HG03460 (cell line): ENCODE data around the gene AKIRIN2.

Experiments used
- ATAC-seq: cut with Tn5 transposase; IDR thresholded peaks from one replicate; pipeline ENCODE4 v1.9.1; 2021; ENCODE audit not compliant: unreplicated experiment

AKIRIN2 gene

DNA sequence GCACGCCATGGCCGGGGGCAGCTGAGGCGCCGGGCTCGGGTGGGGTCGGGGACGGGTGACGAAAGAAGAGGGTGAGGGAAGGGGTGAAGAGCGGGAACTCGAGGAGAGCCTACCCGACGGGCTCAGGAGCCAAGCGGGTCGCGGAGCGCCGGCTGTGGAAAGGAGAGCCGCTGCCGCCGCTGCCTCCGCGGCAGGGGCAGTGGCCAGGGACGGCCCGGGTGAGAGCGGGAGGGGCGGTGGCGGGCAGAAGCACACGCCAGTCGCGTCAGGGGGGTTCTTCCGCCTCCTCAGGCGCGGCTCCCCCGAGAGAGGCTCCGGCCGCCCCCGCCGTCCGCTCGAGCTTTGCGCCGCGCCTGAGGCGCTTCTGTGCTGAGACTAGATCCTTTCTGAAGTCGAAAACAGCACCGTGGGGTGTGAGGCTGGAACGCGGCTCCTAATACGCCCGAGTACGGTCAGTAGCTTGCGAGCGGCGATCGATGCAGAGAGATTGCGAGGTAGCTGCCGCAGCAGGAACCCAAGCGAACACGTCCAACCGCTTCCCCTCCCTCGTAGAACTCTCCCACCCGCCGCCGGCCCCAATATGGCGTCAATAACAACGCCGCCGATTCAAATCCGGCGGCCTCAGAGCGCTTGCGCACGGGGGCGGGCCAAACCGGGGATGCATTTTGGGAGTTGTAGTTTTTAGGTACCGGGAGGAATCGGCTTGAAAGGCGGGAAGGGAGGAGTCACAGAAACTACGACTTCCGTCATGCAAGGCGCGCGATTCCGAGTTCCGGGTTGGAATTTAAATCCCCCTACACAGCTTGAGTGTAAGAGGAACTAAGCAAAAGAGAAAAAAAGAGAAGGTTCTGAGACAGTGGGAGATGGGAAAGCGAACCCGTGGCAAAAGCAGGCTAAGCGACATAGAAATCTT is at the start of gene AKIRIN2:
AKIRIN2 (minus strand) TSS at position 558 of the 913 bp plus-strand sequence; CDS start at position 9, 549 bp downstream.
- peak; percentile 68 for ATAC-seq

DNA sequence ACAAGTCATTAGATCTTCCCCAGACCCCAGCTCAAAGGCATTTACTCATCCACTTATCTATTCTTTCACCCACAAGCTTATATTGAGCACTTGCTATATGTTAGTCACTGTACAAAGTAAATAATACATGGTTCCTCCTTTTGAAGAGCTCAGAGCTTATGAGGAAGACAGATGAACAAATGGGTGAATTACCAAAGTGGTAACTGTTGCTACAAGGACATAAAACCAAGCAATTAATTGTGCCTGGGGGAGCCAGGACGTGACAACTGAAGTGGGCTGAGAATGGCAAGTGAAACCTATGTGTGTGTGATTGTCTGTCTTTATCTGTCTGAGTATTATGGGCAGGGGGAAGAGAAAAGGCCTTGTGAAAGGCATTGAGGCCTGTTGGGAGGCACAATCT is 45.6 kb upstream of the AKIRIN2 start:
- ATAC-seq, result no peak

DNA sequence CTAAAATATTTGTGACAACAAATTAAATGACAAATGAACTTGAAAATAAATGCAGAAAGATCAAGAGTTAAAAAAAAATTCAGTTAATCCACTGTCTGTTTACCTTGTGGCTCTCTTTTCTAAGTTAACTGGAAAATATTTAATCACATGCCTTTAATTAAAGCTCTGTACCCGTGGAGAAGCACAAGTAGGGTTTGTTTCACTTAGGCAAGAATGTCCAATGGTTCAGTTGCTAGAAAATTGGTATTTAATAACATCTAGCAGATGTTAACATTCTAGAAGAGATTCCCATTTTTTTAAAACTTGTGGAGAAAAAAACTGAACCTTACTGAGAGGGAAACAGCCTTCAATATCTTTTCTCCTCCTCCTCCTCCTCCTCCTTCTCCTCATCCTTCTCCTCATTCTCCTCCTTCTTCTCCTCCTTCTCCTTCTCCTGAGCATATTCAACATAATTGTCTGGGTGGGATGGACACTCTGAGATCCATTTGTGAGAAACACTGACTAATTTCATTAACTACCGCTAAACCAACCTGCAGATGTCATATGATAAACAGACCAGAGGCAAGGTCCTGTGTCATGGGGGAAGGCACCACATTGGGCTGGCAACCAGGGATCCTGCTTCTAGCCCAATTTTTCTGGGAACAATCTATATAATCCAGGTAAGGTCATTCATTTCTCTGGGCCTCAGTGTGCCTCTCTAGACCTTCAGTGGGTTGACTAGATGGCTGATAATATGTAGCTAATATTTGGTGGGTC is 44.1 kb upstream of the AKIRIN2 start:
- ATAC-seq, result no peak

DNA sequence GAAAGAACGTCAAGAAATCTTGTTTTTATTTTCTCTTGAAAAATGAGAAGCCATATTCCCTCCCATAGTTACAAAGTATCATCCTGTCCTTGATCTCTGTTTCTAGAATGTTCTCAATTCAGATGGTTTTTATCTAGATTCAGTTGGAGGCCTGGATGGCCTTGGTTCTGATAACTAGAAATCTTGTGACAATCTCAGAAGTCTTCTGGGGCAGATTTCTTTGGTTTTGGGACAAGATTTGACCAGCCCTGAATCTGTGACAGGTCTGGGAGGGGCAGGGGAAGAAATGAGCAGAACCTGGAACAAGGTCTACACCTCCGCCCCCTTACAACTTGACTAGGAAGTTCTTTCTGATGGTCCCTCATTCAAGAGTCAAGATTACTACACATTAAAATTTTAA is 41.4 kb upstream of the AKIRIN2 start:
- no peak for ATAC-seq

DNA sequence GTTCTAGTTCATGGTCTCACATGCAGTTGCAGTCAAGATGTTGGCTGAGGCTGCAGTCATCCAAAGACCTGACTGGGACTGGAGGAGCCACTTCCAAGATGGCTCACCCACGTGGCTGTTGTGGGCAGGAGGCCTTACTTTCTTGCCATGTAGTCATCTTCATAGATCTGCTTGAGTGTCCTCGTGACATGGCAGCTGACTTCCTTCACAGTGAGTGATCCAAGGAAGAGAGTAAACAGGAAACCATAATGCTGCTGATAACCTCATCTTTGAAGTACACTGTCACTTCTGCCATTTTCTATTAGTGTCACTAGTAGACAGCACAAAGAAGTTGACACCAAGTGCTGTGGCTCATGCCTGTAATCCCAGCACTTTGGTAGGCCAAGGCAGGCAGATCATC is 40.1 kb upstream of the AKIRIN2 start:
- ATAC-seq, result peak; percentile 74

DNA sequence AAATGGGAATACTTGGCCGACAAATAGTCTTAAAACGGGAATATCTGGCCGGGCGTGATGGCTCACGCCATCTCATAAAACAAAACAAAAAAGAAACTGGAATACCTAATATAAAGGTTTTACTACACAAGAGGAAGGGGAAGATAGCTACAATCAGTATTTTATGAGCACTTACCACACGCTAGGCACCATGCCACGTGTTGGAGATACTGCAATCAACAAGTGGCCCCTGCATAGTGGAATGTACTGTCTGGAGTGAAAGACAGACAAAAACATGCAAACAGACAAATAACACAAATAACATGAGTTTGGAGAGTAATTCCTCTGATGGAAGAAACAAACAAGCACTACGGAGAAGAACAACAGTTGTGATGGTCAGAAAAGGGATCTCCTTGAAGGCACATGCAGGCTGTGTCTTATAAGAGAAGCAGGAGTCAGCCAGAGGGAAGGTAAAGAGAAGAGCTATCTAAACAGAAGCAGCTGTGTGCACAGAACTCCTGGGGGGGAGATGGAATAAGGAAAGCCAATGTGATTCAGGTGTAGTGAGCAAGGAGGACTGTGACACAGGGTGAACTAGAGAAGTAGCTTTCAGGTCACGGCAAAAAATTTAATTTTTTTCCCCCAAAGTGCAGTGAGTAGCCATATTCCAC is 39.1 kb upstream of the AKIRIN2 start:
- no peak for ATAC-seq

DNA sequence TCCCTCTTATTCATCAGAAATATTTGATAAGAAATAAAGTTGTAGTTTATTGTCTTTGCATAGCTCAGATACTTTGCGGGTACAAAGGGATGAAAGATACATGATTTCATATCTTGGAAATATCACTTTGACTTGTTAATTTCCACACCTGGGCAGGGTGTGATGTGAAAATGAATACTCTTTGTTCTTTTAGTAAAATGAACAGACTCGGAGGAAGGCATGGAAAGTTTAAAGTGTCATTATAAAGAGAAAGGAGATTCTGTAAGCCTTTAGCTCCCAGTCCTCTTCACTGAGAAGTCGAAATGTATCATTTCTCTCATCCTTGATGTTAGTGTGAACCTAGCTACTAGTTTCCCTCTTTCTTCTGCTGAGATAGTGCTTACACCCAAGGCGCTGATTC is 36.7 kb upstream of the AKIRIN2 start:
- no peak for ATAC-seq

DNA sequence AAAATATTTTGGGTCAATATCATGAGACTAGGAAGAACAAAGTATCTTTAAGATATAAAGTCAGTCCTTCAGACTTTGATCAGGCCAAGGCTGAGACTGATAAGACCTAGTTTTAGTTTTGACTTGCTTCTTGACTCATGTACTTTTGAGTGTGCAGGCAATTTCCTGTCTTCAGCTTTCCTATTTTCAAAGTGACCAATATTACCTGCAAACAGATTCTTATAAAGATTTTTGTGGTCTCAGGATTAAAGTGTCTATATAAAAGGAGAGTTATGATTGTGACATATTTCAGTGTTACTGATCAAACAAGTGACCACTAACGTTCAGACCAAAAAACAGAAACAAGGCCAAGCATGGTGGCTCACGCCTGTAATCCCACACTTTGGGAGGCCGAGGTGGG is 36.0 kb upstream of the AKIRIN2 start:
- ATAC-seq, result no peak

DNA sequence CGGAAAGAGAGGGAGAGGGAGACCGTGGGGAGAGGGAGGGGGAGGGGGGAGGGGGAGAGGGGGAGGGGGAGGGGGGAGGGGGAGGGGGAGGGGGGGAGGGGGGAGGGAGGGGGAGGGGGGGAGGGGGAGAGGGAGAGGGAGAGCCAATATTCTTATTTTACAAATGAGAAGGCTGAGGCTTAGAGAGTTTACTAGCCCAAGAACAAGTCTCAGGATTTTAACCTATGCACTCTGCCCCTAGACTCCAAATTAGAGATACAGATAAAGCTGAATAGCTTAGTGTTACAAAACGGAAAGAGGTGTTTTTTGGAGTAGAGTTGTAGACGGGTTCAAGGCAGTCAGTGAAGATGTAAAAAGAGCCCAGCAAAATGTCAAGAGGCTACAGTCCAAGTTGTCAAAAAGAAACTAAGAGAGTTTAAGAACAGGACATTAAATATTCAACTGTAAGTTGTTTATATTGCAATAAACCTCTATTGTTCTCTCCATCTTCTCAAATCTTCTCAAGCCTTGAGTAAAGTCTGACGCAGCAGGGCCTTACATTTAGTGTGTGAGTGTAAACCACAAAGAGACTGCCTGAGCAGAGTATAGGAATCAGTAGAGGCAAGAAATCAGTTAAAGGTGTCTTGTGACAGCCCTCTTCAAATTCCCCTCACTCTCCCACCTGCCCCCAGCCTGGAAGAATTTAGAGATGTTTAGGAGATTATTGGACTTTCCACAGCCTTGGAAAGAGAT is 34.9 kb upstream of the AKIRIN2 start:
- ATAC-seq, result no peak

DNA sequence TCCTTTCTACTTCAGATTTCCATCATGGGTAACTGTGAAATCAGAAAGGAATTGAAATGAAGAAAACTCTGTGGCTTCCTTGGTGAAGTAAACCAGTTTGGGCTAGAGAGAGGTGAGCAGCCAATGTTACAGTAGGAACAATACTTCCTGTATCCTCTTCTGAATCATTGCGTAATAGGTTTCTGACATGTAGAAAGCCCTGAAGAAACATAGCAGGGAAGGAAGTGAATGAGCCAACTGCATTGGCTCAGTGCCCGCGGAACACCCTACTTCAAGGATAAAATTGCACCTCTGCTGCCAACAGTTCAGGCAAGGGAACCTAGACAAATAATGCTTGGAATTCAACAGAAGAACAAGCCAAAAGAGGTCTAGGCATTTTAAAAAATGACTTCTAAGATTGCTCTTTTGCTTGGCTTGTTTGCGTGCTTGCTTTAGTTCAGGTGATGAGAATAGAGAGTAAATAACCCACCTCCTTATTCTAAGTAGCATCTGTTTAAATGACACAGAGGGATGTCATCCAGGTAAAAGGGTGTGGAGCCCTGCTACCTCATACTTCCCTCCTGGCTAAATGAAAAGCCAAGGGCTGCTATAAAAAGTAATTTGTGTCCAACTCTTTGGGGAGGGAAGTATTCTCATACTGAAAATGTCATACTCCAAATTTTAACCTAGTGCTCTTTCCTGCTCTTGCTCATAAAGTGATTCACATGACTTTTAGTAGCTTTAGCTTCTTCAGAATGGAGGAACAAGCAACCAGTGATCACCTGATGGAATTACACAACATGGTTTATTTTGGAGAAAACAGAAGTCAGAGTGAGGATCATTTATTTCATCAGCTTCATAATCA is 30.0 kb upstream of the AKIRIN2 start:
- peak; percentile 78 for ATAC-seq

DNA sequence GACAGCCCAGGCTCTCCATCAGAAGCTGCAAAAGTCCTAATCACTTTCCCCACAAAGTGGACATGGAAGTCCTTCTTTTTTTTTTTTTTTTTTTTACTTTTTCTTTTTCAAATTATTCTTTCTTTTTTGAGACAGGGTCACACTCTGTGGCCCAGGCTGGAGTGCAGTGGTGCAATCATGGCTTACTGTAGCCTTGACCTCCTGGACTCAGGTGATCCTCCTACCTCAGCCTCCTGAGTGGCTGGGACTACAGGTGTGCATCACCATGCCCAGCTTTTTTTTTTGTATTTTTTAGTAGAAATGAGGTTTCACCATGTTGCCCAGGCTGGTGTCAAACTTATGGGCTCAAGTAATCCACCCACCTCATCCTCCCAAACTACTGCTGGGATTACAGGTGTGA is 29.0 kb upstream of the AKIRIN2 start:
- no peak for ATAC-seq

DNA sequence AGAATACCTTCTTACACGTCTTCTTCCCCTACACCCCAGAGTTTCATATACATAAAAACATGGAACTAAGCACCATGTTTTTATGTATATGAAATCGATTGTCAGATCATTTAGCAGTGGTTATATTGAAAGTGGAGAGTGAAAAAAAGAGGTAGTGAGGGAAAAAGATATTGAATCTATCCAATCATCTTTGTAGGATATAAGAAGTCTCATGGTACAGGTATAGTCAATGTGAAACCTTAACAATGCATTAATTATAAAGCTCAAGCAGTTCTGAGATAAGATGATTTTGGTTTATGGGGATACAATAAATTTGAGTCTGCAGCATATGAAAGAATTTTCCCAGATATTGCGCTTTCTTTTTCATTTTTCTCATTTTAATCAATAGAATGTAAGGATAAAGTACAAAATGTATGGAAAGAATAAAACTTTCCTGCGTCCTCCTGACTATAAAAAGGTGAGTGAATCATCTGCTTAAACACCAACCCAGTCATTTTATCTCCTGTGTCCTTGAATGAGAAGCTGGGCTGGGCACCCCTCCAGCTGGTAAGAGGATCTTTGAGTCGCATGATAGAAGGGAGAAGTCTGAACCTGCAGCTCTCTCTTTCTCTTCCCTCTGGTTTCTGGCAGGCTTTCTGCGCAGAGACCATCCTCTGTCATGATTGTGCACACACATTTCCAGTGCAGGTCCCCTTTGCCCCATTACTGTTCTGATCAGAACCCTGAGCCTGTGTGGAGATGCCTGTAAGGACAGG is 28.1 kb upstream of the AKIRIN2 start:
- no peak for ATAC-seq

DNA sequence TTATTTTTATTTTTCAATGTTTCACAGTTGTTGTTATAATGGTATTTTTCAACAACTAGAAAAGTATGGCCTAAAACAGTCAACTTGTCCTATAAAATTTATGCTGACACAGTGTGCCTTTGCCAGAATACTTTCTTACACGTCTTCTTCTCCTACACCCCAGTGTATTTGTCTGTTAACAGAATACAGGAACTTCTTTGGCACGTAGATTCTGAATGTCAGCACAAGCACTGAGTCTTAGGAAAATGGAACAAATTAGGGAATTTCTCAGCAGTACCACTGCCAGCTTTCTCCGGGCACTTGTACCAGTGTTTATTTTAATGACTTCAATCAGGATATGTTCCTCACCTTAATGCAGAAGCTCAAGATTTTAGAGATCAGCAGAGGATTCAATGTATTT is 26.7 kb upstream of the AKIRIN2 start:
- no peak for ATAC-seq

DNA sequence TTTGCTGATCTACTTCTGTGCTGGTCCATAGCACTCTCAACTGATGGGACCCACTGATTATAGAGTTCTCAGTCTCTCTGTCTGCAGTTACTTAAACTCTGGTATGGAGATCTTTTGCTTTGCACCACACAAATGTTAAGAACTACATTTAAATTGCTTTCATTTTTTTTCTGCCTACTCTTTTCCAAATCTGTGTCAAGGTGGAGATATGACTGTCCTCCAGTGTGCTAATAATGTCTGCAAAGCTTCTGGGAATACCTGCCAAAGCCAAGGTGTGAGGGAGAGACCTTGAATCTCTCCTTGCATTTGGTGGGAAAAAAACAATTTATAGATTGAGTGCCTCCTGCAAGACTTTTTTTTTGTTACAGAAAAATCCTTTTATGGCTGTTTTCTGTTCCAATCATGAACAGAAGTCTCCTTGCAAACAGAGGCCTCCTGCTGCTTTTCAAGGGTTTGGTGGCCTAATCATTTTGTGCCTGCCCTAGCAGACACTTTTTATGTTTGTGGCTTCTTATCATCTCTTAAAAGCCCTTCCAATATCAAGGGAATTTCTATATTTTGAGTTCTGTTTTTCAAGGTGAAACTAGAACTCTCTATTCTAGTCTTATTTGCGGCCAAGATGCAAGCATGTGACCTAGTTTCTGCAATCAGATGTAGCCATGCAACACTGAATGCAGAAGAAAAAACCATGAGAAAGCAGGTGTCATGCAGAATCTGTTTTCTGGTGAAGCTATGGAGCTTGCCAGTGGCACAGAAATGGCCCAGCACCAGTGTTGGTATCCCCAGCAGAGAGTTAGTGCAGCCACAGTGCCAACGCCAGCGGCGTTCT is 23.2 kb upstream of the AKIRIN2 start:
- ATAC-seq, result peak; percentile 86

DNA sequence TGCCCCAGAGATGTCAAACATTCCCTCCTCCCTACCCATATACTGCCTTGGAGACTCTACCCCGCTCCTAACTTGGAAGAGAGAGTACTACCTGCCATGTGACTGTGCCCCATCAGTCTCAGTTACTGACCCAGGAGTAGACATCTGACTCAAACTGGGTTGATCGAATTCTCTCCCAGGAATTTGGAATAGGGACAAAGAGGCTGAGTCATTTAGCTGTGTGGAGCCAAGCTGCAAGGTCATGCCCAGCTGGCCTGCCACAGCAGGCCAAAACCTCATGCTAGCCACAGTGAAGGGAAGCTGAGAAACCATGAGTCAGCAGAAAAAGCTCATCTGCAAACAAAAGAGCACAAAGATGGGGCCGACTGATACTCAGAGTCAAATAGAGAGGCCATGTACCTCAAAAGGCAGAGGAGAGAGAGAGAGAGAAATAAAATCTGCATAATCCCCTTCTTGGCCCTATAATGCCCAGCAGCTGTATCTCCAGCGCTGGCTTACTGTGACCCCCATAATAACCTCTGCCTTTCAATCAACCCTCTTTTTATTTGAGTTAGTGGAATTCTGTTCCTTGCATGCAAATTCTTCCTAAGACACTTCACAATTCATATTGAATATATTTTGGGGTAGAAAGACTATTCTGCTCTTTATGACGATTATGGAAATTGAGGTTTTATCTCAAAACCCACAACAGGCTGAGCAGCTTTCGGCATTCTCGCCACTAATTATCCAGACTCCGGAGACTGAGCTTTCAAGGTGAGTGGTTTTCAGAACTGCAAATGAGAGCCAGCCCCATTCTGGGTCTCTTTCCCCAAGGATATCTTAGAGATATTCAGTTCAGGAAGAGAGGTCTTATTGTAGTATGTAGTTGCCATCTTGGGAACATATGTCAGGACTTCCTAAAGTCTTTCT is 21.4 kb upstream of the AKIRIN2 start:
- ATAC-seq, result peak; percentile 36

DNA sequence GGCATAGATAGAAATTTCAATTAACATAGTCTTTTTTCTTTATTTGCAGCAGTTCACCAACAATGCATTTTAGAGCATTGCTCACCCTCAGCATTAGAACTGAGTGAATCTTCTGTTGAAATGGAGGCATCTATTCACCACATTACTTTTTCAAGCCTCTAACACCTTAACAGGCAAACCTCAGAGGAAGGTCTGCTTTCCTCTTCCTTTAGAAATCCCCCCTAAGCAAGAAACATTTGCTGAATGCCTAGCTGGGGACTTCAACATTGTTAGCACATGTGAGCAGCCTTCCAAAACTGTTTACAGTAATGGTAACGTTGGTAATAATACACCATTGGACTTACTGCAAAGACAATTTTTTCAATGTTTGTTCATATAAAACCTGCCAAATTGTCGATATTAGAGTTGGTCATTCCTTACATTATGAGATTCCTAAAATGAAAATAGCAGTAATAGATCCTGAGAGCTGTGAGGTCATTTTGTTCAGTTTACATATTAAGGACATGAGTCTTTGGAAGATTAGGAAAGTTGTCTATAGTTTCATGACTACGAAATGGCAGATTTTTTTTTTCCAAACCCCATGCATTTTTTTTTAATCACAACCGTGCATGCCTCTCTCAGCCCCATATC is 20.6 kb upstream of the AKIRIN2 start:
- ATAC-seq, result no peak

DNA sequence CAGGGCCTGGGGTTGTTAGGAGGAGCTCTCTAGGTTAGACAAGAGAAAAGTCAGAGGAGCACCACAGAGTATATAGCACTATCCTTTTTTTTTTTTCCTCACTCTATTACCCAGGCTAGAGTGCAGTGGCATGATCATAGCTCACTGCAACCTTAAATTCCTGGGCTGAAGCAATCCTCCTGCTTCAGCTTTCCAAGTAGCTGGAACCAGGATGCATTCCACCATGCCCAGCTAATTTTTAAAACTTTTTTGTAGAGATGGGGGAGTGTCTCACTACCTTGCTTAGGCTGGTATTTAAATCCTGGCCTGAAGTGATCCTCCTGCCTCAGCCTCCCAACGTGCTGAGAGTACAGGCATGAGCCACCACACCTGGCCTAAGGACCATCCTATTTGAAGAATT is 19.3 kb upstream of the AKIRIN2 start:
- ATAC-seq, result no peak
